Measurements from ENCODE around the gene CLEC16A. TPM values are rescaled to one million over a fixed set of nuclear protein-coding genes. Genes with fewer than 3 reads are reported as not detected.
A peak's percentile ranks its signal among the peaks of the same experiment; 100 is the strongest.

Gene CLEC16A
- total and polyA plus RNA-seq, 9 of the 15 experiments (the other 6 are each of a cell fraction or from before 2014, with no cell fraction given): 1.00 to 22.3 (median 10.0) TPM

DNA sequence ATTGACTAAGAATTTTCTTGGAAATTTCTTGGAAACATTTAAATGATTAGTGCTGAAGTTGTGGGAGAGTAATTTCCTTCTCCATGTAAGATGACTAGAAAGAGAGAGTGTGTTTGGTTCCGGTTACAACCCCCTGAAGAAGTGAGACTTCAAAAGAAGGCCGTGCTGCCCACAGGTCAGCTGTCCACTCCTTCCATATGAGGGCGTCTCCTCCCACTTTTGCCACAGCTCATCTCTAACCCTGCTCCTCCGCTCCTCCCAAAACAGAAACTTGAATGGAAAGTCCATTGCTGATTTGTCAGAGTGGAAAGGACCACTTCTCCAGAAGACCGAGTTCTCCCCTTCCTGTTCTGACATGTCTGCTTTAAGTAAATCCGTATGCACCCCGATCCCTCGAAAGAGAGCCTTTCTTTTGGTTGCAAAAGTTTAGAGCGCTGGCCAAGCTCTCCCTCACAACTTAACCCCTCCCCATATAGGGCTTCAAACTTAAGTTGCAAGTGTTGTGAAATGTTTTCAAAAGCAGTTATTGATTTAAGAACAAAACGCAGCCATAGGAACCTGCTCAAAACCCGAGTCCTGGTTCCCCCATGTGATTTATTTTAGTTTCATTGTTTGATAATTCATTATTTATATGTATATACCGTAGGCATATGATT is 182.2 kb downstream of the CLEC16A start (continued):
- TF ChIP-seq RERE (CRISPR knock-in tag; IDR thresholded peaks at IDR 0.05; ENCODE audit: borderline replicate concordance) (no peak), GABPA (tag; conservative IDR thresholded peaks at IDR 0.05; ENCODE audit: low read depth) (peak; percentile 49; the same call in 1 of the 2 replicates), ELK3 (CRISPR knock-in tag; IDR thresholded peaks at IDR 0.05) (no peak), SMARCA4 (IDR thresholded peaks at IDR 0.05) (no peak), ZNF75A (CRISPR knock-in tag; IDR thresholded peaks at IDR 0.05) (no peak), SRSF7 (optimal IDR thresholded peaks at IDR 0.05; ENCODE audit: low read depth, low read length) (no peak), MTF1 (CRISPR knock-in tag; IDR thresholded peaks at IDR 0.05; ENCODE audit: borderline replicate concordance) (no peak), RBBP5 (IDR thresholded peaks at IDR 0.05; ENCODE audit: borderline replicate concordance, insufficient read depth, low read length, poor library complexity, severe bottlenecking) (no peak), HNRNPLL (IDR thresholded peaks at IDR 0.05; ENCODE audit: low read depth, low read length, poor library complexity, severe bottlenecking) (no peak), TARDBP (IDR thresholded peaks at IDR 0.05) (peak; percentile 18; the same call in 1 of the 2 replicates), ZNF224 (CRISPR knock-in tag; IDR thresholded peaks at IDR 0.05) (no peak), MYBL2 (IDR thresholded peaks at IDR 0.05; ENCODE audit: low read depth) (no peak), MYBL2 (CRISPR knock-in tag; IDR thresholded peaks at IDR 0.05; ENCODE audit: borderline replicate concordance) (no peak), ETV5 (CRISPR knock-in tag; IDR thresholded peaks at IDR 0.05; ENCODE audit: low read depth) (0 out of 2 replicates have a peak, but pooled peaks have one; percentile 52)
- TF ChIP-seq, protein P1, sequence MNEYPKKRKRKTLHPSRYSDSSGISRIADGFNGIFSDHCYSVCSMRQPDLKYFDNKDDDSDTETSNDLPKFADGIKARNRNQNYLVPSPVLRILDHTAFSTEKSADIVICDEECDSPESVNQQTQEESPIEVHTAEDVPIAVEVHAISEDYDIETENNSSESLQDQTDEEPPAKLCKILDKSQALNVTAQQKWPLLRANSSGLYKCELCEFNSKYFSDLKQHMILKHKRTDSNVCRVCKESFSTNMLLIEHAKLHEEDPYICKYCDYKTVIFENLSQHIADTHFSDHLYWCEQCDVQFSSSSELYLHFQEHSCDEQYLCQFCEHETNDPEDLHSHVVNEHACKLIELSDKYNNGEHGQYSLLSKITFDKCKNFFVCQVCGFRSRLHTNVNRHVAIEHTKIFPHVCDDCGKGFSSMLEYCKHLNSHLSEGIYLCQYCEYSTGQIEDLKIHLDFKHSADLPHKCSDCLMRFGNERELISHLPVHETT (CRISPR knock-in tag; conservative IDR thresholded peaks at IDR 0.05 in 1 of 2, IDR thresholded peaks at IDR 0.05 in 1 of 2): 0 out of 4 replicates have a peak, but pooled peaks of 1 of the 2 experiments have one; percentile 19
- TF ChIP-seq, protein P2, sequence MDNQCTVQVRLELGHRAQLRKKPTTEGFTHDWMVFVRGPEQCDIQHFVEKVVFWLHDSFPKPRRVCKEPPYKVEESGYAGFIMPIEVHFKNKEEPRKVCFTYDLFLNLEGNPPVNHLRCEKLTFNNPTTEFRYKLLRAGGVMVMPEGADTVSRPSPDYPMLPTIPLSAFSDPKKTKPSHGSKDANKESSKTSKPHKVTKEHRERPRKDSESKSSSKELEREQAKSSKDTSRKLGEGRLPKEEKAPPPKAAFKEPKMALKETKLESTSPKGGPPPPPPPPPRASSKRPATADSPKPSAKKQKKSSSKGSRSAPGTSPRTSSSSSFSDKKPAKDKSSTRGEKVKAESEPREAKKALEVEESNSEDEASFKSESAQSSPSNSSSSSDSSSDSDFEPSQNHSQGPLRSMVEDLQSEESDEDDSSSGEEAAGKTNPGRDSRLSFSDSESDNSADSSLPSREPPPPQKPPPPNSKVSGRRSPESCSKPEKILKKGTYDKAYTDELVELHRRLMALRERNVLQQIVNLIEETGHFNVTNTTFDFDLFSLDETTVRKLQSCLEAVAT (IDR thresholded peaks at IDR 0.05): no peak; a peak in 1 of 4 replicates

Data from K562 (cell line).